Subcutaneous adipose tissue (tissue), 4 donors: ENCODE data around the gene PKN2. TPM values are rescaled to one million over a fixed set of nuclear protein-coding genes. Genes with fewer than 3 reads are reported as not detected.

Experiments
- total RNA-seq, 4 donors: library from RNA; depleted of rRNA; stranded (reverse); fragments of >200 nt; gene quantifications; one replicate each; pipeline ENCODE4 v1.1.0, GENCODE V29; 2016
- TF ChIP-seq, protein P1 (sequence below): fragments of 450-650 bp; IDR thresholded peaks from one replicate; pipeline ENCODE4 v1.5.1; 2016; ENCODE audit warnings: low read depth, mild to moderate bottlenecking, control low read depth, antibody characterized with exemption, moderate library complexity

PKN2 gene
- total RNA-seq, 4 donors from 2014 or later, result 47.3 to 89.2 (median 58.2) TPM

DNA sequence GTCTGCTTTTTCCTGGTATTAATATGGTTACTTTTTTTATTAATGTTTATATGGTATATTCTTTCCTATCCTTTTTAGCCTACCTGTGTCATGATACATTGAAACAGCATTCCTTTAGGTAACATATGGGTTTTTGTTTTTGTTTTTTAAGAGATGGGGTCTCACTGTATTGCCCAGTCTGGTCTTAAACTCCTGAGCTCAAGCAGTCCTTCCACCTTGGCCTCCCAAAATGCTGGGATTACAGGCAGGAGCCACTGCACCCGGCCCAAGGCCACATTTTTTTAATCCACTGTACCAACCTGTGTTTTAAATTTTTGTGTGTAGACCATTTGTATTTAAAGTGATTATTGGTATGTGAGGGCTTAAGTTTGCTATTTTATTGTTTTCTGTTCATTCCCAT is 43.1 kb downstream of the PKN2 start:
- TF ChIP-seq, protein P1, sequence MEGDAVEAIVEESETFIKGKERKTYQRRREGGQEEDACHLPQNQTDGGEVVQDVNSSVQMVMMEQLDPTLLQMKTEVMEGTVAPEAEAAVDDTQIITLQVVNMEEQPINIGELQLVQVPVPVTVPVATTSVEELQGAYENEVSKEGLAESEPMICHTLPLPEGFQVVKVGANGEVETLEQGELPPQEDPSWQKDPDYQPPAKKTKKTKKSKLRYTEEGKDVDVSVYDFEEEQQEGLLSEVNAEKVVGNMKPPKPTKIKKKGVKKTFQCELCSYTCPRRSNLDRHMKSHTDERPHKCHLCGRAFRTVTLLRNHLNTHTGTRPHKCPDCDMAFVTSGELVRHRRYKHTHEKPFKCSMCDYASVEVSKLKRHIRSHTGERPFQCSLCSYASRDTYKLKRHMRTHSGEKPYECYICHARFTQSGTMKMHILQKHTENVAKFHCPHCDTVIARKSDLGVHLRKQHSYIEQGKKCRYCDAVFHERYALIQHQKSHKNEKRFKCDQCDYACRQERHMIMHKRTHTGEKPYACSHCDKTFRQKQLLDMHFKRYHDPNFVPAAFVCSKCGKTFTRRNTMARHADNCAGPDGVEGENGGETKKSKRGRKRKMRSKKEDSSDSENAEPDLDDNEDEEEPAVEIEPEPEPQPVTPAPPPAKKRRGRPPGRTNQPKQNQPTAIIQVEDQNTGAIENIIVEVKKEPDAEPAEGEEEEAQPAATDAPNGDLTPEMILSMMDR, result no peak

DNA sequence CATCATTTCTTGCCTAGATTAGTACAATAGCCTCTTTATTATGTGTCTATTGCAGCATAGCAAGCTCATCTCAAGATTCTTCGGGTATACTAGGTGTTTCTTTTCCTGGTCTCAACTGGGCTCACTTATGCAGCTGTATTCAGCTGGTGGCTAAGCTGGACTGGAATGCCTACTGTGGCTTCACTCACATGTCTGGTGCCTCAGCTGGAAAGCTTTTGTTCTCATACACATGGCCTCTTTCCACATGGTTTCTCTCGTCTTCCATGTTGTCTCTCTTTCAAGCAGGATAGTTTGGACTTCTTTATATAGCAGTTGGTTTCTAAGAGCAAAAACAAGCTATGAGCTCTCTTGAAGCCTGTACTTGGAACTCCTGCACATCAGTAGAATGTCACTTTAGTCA is 45.2 kb downstream of the PKN2 start:
- TF ChIP-seq, protein P1, result no peak

DNA sequence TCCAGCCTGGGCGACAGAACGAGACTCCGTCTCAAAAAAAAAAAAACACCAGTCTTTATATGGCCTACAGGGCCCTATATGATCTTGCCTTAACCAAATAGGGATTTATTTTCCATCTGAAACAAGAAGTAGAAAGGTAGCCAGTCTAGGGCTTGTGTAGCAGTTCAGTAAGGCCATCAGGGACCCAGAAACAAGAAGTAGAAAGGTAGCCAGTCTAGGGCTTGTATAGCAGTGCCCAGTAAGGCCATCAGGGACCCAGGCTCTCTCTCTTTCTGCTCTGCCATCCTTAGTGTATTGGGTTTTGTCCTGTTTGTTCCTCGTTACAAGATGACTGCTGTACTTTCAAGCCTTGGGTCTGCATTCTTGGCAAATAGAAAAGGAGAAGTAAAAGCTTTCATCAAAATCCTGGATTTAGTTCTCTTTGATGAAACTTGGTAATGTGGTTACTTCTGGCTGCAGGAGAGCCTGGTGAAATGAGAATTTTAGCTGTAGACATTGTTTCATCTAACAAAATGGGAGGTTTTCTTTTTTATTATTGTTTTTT is 46.1 kb downstream of the PKN2 start:
- TF ChIP-seq, protein P1, result no peak

DNA sequence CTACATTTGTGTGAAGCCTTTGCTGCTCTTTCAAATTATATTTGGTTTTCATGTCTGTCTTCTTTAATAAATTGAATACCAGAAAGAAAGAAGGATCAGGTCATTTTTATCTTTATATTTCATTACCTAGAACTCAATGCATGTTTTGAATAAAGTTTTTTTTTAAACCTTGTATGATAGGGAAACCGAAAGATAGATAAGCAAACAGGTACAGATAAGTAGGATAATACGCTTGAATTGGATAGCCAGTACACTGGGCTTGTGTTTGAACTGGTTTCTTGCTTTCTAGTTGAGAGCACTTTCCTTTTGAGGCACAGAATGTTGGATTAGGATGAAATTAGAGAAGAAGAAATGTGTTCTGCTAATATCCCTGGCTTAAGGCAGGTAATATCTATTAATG is 46.9 kb downstream of the PKN2 start:
- TF ChIP-seq, protein P1, result no peak

DNA sequence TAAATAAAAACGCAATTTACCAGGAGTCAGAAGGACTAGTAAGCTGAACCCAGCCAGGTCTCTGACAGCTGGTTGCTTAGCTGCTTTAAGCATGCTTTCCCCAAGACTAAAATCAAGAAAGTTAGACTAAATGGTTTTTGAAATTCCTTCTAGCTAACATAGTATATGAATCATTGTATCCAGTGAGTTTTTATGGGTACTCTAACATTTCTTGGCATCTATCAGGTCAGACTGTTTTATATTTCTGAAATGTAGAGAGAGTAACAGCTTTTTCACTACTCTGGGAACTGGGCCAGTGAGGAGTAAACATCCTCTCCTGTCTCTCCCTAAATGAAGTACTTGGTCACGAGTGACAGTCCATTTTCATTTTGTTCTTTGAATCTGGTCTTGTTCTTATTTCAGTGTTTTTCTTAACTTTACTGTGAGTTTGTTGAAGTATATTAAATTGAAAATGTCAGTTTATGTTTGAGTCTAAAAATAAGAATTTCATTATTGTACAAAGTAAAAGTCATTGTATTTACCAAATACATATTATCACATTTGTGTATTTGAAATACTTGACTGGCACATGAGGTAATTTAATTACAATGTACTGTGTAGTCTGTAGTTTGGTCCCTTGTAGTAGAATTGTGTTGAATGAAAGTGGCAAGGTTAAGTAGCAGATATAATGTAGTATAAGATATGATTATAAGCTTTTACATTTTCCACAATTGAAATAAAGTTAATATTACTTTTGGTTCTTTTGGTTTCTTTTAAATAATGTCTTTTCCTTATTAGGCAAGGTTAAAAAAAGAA is 47.6 kb downstream of the PKN2 start:
- TF ChIP-seq, protein P1, result no peak

DNA sequence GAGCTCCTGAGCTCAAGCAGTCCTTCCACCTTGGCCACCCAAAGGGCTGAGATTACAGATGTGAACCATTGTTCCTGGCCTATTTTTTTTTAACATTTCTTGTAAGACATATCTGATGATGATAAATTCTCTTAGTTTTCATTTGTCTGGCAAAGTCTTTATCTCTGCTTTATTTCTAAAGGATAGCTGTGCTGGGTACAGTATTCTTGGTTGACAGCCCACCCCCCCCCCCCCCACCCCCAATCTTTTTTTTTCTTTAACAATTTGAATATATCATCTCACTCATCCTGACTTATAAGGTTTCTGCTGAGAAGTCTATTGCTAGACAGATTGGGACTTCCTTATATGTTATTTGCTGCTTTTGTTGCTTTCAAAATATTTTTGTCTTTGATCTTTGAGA is 51.3 kb downstream of the PKN2 start:
- TF ChIP-seq, protein P1, result no peak

DNA sequence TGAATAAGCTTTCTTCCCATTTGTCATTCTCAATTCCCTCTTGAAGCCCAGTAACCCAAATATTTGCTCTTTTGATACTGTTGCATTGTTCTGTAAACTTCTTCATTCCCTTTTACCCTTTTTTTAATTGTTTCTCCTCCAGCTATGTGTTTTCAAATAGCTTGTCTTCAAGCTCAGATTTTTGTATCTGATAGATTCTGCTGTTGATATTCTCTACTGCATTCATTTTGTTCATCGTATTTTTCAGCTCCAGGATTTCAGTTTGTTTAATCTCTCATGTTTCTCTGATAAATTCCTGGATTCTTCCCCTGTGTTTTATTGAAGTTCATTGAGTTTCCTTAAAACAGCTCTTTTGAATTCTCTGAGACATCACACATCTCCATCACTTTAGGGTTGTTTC is 51.8 kb downstream of the PKN2 start:
- TF ChIP-seq, protein P1, result no peak
